ENCODE results near the gene ELP6. TPM values are rescaled to one million over a fixed set of nuclear protein-coding genes. Genes with fewer than 3 reads are reported as not detected.
"Not testable (repeated sequence)": the region's sequence is repeated elsewhere in the genome, so short reads cannot be mapped to it uniquely, and the experiment has no call there.

The ELP6 gene
- total and polyA plus RNA-seq, 2 experiments from 2014 or later: 34.4 to 37.3 TPM

- Histone ChIP-seq H3K4me3 (no peak overlapping the region), H3K4me2 (no peak overlapping the region), H3K79me2 (no peaks in the 10 kb centered on the region), H3K9me2 (replicated peaks; ENCODE audit: insufficient read depth) (no peaks in the 10 kb centered on the region), H3K27me3 (no peaks in the 10 kb centered on the region), H3K4me1 (ENCODE audit: insufficient read depth) (no peaks in the 10 kb centered on the region), H3K9me3 (ENCODE audit: low read depth) (no peaks in the 10 kb centered on the region), H3K36me3 (replicated peaks; ENCODE audit: insufficient read depth, low read depth) (no peaks in the 10 kb centered on the region), H2AFZ (no peak overlapping the region), H4K20me1 (ENCODE audit: insufficient read depth, poor library complexity, severe bottlenecking) (no peaks in the 10 kb centered on the region), H3K27ac (no peak overlapping the region)
- DNase-seq (ENCODE audit: low spot score): no peak
- TF ChIP-seq EZH2 (IDR thresholded peaks at IDR 0.05; ENCODE audit: borderline replicate concordance): no peak
- no peak for TF ChIP-seq EZH2phosphoT487 (IDR thresholded peaks at IDR 0.05; ENCODE audit: low read depth, severe bottlenecking, unreplicated experiment)
- no peak for TF ChIP-seq CTCF (IDR thresholded peaks at IDR 0.05; ENCODE audit: poor library complexity)
- WGBS (ENCODE audit: low lambda C conversion rate, missing lambda C conversion rate): 93% methylated on average over 3 of the region's 3 CpGs
Measured at GRCh38 chr3:47491186-47491585, 22.3 kb downstream of the ELP6 start.

- H3K27me3 ChIP-seq: no peaks in the 10 kb centered on the region
- TF ChIP-seq EZH2 (IDR thresholded peaks at IDR 0.05; ENCODE audit: borderline replicate concordance) (no peak), CTCF (IDR thresholded peaks at IDR 0.05; ENCODE audit: poor library complexity) (no peak), EZH2phosphoT487 (IDR thresholded peaks at IDR 0.05; ENCODE audit: low read depth, severe bottlenecking, unreplicated experiment) (no peak)
- no peak overlapping the region for H3K27ac ChIP-seq
- no peak overlapping the region for H3K4me3 ChIP-seq
- H3K4me2 ChIP-seq: no peak overlapping the region
- H3K9me3 ChIP-seq (ENCODE audit: low read depth): no peaks in the 10 kb centered on the region
- no peaks in the 10 kb centered on the region for H3K9me2 ChIP-seq (replicated peaks; ENCODE audit: insufficient read depth)
- H4K20me1 ChIP-seq (ENCODE audit: insufficient read depth, poor library complexity, severe bottlenecking): no peaks in the 10 kb centered on the region
- DNase-seq (ENCODE audit: low spot score): no peak
- 98% methylated on average over 2 of the region's 2 CpGs for WGBS (ENCODE audit: low lambda C conversion rate, missing lambda C conversion rate)
- no peaks in the 10 kb centered on the region for H3K4me1 ChIP-seq (ENCODE audit: insufficient read depth)
- no peaks in the 10 kb centered on the region for H3K79me2 ChIP-seq
- H3K36me3 ChIP-seq (replicated peaks; ENCODE audit: insufficient read depth, low read depth): no peaks in the 10 kb centered on the region
- H2AFZ ChIP-seq: no peak overlapping the region
Measured at GRCh38 chr3:47487265-47487664, 26.2 kb downstream of the ELP6 start.

GRCh38 chr3:47485812-47486211 lies 27.7 kb downstream of the ELP6 start:
- 58% methylated on average over 3 of the region's 3 CpGs for WGBS (ENCODE audit: low lambda C conversion rate, missing lambda C conversion rate)
- H3K36me3 ChIP-seq (replicated peaks; ENCODE audit: insufficient read depth, low read depth): no peaks in the 10 kb centered on the region
- H3K27ac ChIP-seq: no peak overlapping the region
- DNase-seq (ENCODE audit: low spot score): no peak
- H3K4me3 ChIP-seq: no peak overlapping the region
- TF ChIP-seq EZH2 (IDR thresholded peaks at IDR 0.05; ENCODE audit: borderline replicate concordance): no peak
- TF ChIP-seq CTCF (IDR thresholded peaks at IDR 0.05; ENCODE audit: poor library complexity): no peak
- no peak for TF ChIP-seq EZH2phosphoT487 (IDR thresholded peaks at IDR 0.05; ENCODE audit: low read depth, severe bottlenecking, unreplicated experiment)
- H3K79me2 ChIP-seq: no peaks in the 10 kb centered on the region
- no peak overlapping the region for H3K4me2 ChIP-seq
- H2AFZ ChIP-seq: no peak overlapping the region
- H4K20me1 ChIP-seq (ENCODE audit: insufficient read depth, poor library complexity, severe bottlenecking): no peaks in the 10 kb centered on the region
- no peaks in the 10 kb centered on the region for H3K9me2 ChIP-seq (replicated peaks; ENCODE audit: insufficient read depth)
- peaks cover 4% of the 10 kb centered on the region for H3K4me1 ChIP-seq (ENCODE audit: insufficient read depth)
- H3K27me3 ChIP-seq: no peaks in the 10 kb centered on the region
- H3K9me3 ChIP-seq (ENCODE audit: low read depth): no peaks in the 10 kb centered on the region

GRCh38 chr3:47482366-47482765 lies 31.1 kb downstream of the ELP6 start:
- no peak for DNase-seq (ENCODE audit: low spot score)
- WGBS (ENCODE audit: low lambda C conversion rate, missing lambda C conversion rate): 46% methylated on average over 2 of the region's 2 CpGs
- H3K9me2 ChIP-seq (replicated peaks; ENCODE audit: insufficient read depth): no peaks in the 10 kb centered on the region
- H3K27ac ChIP-seq: peak overlapping the region; percentile 34
- H3K36me3 ChIP-seq (replicated peaks; ENCODE audit: insufficient read depth, low read depth): no peaks in the 10 kb centered on the region
- no peaks in the 10 kb centered on the region for H3K27me3 ChIP-seq
- no peak for TF ChIP-seq EZH2 (IDR thresholded peaks at IDR 0.05; ENCODE audit: borderline replicate concordance)
- TF ChIP-seq EZH2phosphoT487 (IDR thresholded peaks at IDR 0.05; ENCODE audit: low read depth, severe bottlenecking, unreplicated experiment): no peak
- no peak for TF ChIP-seq CTCF (IDR thresholded peaks at IDR 0.05; ENCODE audit: poor library complexity)
- H3K9me3 ChIP-seq (ENCODE audit: low read depth): no peaks in the 10 kb centered on the region
- H3K4me3 ChIP-seq: no peak overlapping the region
- H4K20me1 ChIP-seq (ENCODE audit: insufficient read depth, poor library complexity, severe bottlenecking): no peaks in the 10 kb centered on the region
- peaks cover 4% of the 10 kb centered on the region for H3K4me1 ChIP-seq (ENCODE audit: insufficient read depth)
- H3K79me2 ChIP-seq: no peaks in the 10 kb centered on the region
- H2AFZ ChIP-seq: no peak overlapping the region
- H3K4me2 ChIP-seq: no peak overlapping the region

- not testable (repeated sequence) for H4K20me1 ChIP-seq (ENCODE audit: insufficient read depth, poor library complexity, severe bottlenecking); DNase-seq (ENCODE audit: low spot score); H3K4me3 ChIP-seq; H3K9me2 ChIP-seq (replicated peaks; ENCODE audit: insufficient read depth); H3K36me3 ChIP-seq (replicated peaks; ENCODE audit: insufficient read depth, low read depth); H3K79me2 ChIP-seq; H3K27me3 ChIP-seq; H2AFZ ChIP-seq; H3K4me1 ChIP-seq (ENCODE audit: insufficient read depth); H3K9me3 ChIP-seq (ENCODE audit: low read depth); H3K4me2 ChIP-seq
- H3K27ac ChIP-seq: peak overlapping the region; percentile 31
- 18% methylated on average over 4 of the region's 4 CpGs for WGBS (ENCODE audit: low lambda C conversion rate, missing lambda C conversion rate)
Measured at GRCh38 chr3:47481763-47482162, 31.7 kb downstream of the ELP6 start.
